NCI-H774 (cell line): ENCODE data around the gene HIBCH.
"Not testable (repeated sequence)": the region's sequence is repeated elsewhere in the genome, so short reads cannot be mapped to it uniquely, and the experiment has no call there.

Experiments used
- DNase-seq: peaks from one replicate; lab custom pipeline; 2025; lab: John Stamatoyannopoulos, UW

Gene HIBCH

GRCh38 chr2:190319555-190320498 lies at the start of gene HIBCH:
Gene HIBCH (minus strand): TSS chr2:190319826. CDS start chr2:190319750, 76 bp downstream.
- DNase-seq, result peak; percentile 97

GRCh38 chr2:190367091-190367490 lies 47.5 kb upstream of the HIBCH start:
- DNase-seq, result no peak

- no peak for DNase-seq
Measured at GRCh38 chr2:190366248-190366753, 46.7 kb upstream of the HIBCH start.

GRCh38 chr2:190365499-190366204 lies 46.0 kb upstream of the HIBCH start:
- no peak for DNase-seq

GRCh38 chr2:190362894-190363293 lies 43.3 kb upstream of the HIBCH start:
- DNase-seq, result no peak

- DNase-seq, result no peak
Measured at GRCh38 chr2:190361572-190361971, 41.9 kb upstream of the HIBCH start.

GRCh38 chr2:190360965-190361364 lies 41.3 kb upstream of the HIBCH start:
- DNase-seq, result no peak

- DNase-seq, result no peak
Measured at GRCh38 chr2:190360561-190360960, 40.9 kb upstream of the HIBCH start.

- DNase-seq, result not testable (repeated sequence)
Measured at GRCh38 chr2:190358655-190359448, 39.2 kb upstream of the HIBCH start.

- no peak for DNase-seq
Measured at GRCh38 chr2:190357600-190357999, 38.0 kb upstream of the HIBCH start.

- DNase-seq, result peak; percentile 27
Measured at GRCh38 chr2:190355968-190356644, 36.5 kb upstream of the HIBCH start.

GRCh38 chr2:190354003-190354690 lies 34.5 kb upstream of the HIBCH start:
- DNase-seq, result no peak

- DNase-seq, result no peak
Measured at GRCh38 chr2:190353537-190353899, 33.9 kb upstream of the HIBCH start.

- DNase-seq, result no peak
Measured at GRCh38 chr2:190352668-190353536, 33.3 kb upstream of the HIBCH start.

- no peak for DNase-seq
Measured at GRCh38 chr2:190351955-190352354, 32.3 kb upstream of the HIBCH start.

GRCh38 chr2:190350371-190350770 lies 30.7 kb upstream of the HIBCH start:
- DNase-seq, result no peak

- DNase-seq, result peak; percentile 27
Measured at GRCh38 chr2:190344276-190344827, 24.7 kb upstream of the HIBCH start.

GRCh38 chr2:190343536-190344275 lies 24.1 kb upstream of the HIBCH start, which contains the start of gene INPP1:
Gene INPP1 (plus strand): TSS chr2:190343589. CDS start chr2:190360103, 16,514 bp downstream.
- DNase-seq, result no peak

- no peak for DNase-seq
Measured at GRCh38 chr2:190343089-190343535, 23.5 kb upstream of the HIBCH start.
